GM19468 (cell line): ENCODE data around the gene TLR8.
"Not testable (repeated sequence)": the region's sequence is repeated elsewhere in the genome, so short reads cannot be mapped to it uniquely, and the experiment has no call there.

Source experiments
- ATAC-seq: cut with Tn5 transposase; IDR thresholded peaks from one replicate; pipeline ENCODE4 v1.9.1; 2021; ENCODE audit warnings: mild to moderate bottlenecking, moderate library complexity, moderate number of reproducible peaks; ENCODE audit not compliant: unreplicated experiment; ENCODE audit errors: extremely low read depth

Gene TLR8

GRCh38 chrX:12962041-12962504 lies 55.7 kb downstream of the TLR8 start:
- ATAC-seq = no peak

- ATAC-seq = not testable (repeated sequence)
These were observed 56.9 kb downstream of the TLR8 start for GRCh38 chrX:12963210-12963850.

DNA sequence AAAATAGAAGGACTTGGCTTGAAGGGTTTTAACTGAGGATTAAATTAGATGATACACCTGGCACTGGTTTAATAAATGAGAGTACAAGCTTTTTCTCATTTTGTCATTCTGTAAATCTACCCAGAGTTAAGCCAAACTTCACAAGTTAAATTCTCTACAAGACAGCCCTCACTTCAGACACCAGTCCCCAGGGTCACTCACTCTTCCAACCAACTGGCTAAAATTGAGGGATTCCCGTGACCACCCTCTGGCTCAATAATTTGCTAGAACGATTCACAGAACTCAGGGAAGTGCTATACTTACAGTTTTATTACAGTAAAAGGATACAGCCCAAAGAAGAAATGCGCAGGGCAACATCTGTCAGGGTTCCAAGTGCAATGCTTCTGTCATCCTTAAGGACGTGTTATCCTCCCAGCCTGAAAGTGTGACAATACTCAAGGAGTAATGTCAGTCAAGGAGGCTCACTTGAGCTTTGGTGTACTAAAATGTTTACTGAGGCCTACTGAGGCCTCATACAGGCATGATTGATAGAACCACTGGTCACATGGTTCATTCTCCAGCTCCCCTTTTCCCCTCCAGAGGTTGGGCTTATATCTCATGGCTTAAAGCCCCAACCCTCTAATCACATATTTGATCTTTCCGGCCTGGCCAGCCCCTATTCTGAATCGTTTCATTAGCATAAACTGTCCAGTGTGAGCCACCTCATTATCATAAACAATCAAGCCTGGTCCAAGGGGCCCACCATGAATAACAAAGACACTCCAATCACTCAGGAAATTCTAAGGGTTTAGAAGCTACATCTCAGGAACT lies 58.9 kb downstream of the TLR8 start:
- ATAC-seq = no peak

DNA sequence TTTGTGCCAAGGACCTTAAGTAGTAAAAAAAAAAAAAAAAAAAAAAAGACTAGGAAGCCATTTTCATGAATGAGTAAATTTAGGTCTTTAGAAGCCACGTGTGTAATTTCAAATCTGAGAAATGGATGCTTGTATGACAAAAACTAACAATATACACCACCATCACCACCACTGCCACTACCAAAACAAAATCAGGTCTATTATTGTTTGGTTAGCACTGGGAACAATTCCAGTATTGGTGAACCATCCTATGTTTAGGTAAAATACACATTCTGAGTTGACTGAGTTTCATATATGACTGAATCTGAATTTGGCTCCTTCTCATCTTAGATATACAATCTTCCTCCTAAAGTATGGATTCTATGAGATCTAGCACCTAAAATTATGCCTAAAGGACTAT lies 59.7 kb downstream of the TLR8 start:
- ATAC-seq = no peak

DNA sequence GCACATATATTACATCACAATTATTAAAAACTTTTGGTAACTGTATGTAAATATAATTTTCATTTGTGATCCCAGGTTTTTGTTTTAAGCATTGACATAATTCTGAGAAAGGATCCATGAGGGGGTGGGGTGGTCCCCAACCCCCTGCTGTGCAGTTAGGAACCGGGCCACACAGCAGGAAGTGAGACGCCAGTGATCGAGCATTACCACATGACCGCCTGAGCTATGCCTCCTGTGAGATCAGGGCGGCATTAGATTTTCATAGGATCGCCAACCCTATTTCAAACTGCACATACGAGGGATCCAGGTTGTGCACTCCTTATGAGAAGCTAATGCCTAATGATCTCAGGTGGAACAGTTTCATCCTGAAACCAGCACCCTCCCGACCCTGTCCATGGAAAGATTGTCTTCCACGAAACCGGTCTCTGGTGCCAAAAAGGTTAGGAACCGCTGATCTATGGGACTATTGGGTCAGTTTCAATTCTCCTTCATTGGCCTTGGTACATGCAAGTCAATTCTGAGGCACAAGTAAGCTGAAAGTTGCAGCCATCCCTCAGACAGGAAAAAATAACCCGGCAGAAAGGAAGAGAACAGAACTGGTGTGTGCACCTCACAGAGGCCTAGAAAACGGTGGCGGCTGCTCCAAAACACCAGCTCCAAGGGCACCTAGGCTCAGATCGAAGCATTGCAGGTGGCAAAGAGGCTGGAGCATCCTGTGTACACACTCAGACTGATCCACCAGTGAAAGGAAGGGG lies 61.5 kb downstream of the TLR8 start:
- ATAC-seq = no peak

DNA sequence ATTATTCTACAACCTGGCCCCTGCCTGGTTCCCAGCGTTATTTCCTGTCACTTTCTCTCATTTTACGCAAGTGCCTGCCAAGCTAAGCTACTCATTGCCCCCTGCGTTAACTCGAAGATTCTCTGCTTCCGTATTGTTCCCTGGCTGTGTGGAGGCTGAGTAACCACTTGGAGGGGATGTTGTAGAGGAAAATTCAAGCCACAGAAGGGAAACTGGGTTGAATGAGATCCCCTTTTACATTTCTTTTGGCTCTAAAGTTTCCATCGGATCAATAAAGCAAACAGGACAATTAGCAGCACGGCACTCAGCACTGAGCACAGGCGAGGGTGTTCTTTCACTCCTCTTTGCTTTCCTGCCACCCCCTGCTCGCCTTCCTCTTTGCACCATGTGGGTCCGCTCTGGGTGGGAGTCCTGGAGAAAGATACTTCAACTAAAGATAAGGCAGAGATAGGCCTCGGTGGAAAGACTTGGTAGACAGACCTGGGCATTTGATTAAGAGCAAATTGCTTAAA lies 64.3 kb downstream of the TLR8 start:
- no peak for ATAC-seq

GRCh38 chrX:12971282-12972003 lies 65.0 kb downstream of the TLR8 start:
- ATAC-seq = no peak

GRCh38 chrX:12972243-12972642 lies 65.8 kb downstream of the TLR8 start:
- ATAC-seq = no peak
